ENCODE data around the gene SFRP2.

DNA sequence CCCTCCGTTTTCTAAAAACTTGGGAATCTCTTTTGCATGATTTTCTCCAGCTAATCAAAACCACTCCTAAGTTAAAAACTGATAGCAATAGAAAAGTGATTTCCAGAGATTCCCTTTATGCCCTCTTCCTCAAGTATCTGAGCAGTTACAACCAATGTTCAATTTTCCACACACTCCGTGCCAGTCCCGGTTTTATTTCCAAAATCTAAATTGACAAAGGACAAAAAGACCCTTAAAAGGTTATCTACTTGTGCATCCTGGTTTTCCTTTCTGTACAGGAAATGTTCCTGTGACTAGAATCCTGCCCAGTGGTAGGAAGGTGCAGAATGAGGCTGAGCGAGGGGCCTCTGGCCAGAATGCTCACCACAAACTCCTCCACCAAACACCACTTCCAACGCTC, 1.3 kb downstream of the SFRP2 start:
- TF ChIP-seq GATA3 (IDR thresholded peaks at IDR 0.05; ENCODE audit: low read depth, low read length) (no peak), GATA2 (IDR thresholded peaks at IDR 0.05; ENCODE audit: low read depth, low read length) (no peak)

Data from SH-SY5Y (cell line).